NCI-H187 (cell line): Measurements from ENCODE around the gene IL17REL.

Source experiments
- DNase-seq, 2 experiments: peaks; one replicate each; lab custom pipeline; 2025; lab: John Stamatoyannopoulos, UW

The IL17REL gene

DNA sequence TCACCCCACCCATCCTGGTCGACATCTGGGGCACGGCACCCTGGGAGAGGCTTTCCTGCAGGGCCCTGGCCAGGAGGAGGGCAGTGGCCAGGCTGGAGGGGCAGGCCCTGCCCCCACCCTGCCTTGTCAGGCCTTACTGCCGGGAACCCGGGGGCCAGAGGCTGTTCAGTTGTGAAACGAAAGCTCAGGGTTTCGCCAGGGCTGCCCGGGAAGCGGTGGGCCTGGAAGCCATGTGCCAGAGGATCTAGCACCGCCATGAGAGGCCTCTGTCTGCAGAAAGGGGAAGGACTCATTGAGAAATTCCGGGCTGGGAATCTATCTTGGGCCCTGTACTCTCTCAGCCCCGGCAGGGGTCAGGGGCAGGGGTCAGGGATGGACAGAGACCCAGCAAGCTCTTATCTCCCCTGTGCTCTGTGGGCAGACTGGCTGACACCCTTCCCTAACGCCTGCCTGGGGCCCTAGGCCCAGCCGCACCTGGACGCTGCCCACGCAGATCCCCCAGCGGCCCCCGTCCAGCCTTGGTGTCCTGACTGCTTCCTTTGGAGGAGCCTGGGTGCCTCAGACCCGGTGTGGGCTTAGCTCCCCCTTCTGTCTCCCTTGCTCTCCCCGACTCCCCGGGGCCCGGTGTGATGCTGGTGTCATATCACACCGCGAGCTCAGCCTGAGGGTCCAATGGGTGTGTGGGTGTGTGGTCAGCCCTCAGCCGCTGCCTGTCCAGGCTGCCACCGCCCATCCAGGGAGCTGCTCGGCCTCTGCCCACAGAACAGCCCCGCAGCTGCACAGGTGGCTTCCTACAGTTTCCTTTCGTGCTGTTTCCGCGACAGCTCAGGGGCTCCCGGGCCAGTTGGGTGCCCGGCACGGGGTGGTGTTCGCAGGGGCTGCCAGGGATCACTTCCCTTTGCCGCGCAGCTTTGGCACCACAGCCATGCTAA lies 45.5 kb downstream of the IL17REL start:
- no peak for DNase-seq

DNA sequence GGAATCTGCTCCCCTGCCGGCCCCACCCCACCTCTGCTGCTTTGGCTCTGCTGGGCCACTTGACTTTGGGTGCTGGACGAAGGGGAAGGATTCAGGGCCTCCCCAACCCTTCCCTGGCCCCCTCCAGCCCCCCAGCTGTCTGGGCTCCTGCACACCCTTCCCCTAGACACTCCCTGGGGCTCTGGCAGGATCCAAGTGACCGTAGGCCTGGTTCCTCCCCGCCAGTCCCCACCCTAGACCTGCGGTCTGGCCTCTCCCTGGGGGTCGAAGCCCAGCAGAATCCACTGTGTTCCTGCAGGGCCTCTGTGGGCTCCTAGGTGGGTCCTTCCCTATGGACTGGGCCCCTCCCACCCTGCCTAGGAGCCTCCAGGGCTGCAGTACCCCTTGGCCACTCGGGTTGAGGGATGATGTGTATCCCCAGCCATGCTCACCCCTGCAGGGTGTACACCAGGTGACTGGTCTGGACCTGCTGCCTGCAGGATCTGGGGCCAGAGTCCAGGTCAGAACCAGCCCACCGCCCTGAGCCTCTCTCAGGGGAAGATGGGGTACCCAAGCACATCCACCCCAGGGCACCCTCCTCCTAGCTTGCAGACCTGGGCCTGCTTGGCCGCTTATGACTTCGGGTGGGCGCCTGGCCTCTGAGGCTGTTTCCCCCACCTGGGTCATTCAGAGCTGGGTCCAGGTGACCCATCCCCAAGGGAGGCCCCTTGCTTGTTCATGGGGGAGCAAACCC lies 46.4 kb downstream of the IL17REL start:
- no peak for DNase-seq

DNA sequence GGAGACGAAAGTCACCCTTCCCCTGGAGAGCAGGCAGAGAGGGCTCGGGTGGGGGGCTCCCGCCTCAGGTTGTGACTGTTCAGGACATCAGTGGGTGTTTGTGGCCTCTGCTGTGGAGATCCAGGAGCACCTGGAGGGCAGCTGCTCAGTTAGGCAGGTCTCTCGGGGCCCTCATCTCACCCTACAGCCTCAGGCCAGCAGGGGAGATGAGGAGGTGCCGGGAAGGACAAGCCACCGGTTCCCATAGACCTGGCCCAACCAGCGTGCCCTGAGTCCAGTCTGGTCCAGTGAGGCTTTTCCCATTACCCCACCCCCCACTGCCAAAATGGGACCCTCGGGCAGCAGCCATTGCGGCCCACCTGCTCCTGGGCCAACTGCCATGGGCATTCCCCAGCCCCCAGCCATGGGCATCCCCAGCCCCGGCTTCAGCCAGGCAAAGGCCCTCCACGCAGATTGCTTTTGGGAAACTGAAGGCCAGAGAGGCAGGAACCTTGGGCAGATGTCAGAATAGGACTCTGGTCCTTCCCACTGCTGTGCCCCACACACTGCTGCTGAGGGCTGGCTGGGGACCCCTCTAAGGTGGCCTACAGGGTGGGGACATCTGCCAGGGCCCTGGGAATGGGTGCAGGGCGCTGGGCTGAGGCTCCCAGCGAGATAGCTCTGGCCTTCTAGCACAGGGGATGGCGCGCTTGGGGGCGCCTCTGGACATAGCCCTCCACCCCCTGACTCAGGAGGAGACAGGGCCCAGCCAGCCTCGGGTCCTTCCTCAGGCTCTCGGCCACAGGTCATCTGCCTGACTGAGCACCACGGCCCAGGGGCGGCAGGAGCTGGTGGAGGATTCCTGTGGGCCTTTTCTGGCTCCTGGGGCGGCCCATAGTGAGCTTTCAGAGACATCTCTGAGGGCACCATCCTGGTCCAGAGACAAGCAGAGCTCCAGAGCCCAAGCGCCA lies 47.2 kb downstream of the IL17REL start:
- DNase-seq: no peak

DNA sequence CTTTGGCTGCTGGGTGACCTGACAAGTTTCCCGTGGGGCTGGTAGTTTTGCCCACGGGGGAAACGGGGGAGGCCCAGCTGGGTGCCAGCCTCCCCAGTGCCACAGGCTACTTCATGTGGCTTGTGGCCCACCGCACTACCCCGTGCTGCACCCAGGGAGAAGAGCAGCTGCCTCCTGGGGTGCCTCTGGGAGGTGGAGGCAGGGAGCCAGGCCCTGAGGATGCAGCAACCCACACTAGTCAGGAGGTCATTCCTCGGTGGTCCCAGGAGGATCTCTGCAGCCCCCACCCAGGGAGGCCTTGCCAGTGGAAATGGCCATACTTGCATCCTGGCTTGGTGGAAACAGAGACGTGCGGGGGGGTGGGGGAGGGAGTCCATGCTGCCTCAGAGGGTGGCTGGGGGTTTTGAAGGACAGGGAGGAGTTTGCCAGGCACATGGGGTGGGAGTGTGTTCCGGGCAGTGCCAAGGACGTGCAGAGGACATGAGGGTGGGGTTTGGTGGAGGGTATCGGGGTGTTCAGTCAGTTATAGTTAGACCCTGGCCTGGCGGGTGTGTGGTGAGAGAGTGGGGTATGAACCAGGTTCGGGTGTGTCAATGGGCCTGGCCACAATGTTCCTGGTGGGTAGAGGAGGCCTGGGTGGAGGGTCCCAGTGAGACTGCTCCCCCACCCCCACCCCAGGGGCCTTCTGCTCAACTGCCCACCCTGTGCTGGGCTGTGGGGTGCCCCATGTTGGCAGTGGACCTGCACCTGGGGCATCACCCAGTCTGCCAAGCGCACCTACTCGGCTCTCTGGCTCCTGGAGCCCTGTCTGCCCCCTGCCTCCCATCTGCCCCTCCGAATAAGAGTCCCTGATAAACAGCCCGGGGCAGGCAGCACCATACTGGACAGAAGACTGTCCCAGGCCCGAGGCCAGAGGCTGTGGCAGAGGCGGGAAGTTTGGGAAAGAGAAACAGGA lies 48.2 kb downstream of the IL17REL start:
- no peak for DNase-seq

- DNase-seq: no peak
These were observed 48.9 kb downstream of the IL17REL start for GRCh38 chr22:49963647-49964026.

GRCh38 chr22:49962751-49963646 lies 49.6 kb downstream of the IL17REL start:
- no peak for DNase-seq

DNA sequence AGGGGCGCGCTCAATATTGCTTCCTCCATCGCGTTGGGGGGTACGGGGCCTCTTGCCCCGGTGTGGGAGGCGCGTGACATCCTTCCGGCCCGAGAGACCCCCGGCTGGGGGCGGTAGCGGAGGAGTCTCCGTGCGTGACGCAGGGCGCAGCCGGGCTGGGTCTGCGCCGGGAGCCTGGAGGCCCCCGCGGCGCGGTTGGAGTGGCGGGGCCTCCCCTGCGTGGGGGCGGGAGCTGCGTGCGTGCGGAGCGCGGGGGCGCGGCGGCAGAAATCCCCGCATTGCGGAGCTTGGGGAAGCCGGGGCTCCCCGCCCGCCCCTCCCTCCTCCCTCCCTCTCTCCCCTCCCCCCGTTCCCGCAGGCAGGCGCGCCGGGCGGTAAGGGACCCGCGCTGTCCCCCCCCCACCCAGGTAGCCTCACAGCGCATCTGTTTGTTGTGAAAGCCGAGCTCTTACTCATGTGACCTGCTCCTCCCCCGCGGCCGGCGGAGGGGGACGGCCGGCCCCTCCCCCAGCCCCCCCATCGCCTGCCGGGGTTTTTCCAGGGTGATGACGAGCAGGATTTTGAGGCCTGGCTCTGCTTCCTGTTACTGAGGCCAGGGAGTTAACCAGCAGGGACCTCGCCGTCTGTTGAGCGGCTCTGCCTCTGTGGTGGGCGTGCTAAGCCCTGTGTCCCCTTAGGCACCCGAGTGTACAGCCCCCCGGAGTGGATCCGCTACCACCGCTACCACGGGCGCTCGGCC lies 50.4 kb downstream of the IL17REL start:
- DNase-seq: no peak

GRCh38 chr22:49961601-49962011 lies 51.0 kb downstream of the IL17REL start:
- DNase-seq: no peak

DNA sequence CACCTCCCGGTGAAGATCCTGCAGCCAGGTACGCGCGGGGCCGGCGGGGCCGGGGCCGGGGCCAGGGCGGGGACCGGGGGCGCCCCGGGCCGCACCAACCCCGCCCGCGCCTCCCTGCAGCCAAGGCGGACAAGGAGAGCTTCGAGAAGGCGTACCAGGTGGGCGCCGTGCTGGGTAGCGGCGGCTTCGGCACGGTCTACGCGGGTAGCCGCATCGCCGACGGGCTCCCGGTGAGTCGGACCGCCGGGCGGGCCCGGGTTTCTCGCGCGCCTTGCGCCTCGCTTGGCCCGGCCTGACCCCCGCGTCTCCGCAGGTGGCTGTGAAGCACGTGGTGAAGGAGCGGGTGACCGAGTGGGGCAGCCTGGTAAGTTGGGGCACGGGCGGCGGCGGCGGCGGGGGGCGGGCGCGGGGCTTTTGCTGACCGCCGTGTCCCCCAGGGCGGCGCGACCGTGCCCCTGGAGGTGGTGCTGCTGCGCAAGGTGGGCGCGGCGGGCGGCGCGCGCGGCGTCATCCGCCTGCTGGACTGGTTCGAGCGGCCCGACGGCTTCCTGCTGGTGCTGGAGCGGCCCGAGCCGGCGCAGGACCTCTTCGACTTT lies 51.5 kb downstream of the IL17REL start:
- no peak for DNase-seq

GRCh38 chr22:49960159-49961004 lies 52.2 kb downstream of the IL17REL start, which contains the start of gene PIM3:
TSS of gene PIM3 (plus strand) at chr22:49960772. CDS start at chr22:49960948, 176 bp downstream.
- DNase-seq: peak; percentile 46 to 51

DNA sequence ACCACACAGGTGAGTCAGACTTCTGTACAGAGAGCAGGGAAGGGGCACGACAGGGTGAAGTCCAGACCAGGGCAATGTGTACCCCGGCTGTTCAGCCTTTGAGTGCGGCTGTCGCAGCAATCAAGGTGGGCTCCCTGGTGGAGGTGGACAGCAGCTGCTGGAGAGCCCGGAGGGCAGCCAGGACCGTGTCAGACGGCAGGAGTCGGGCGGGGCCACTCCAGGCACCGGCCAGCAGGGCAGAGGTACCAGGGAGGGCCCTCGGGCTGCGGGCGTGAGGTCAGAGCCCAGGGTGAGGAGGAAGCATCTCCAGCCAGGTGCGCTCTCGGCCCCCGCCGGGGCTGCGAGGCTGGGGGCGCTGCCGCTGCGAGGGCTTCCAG lies 52.8 kb downstream of the IL17REL start:
- no peak for DNase-seq

DNA sequence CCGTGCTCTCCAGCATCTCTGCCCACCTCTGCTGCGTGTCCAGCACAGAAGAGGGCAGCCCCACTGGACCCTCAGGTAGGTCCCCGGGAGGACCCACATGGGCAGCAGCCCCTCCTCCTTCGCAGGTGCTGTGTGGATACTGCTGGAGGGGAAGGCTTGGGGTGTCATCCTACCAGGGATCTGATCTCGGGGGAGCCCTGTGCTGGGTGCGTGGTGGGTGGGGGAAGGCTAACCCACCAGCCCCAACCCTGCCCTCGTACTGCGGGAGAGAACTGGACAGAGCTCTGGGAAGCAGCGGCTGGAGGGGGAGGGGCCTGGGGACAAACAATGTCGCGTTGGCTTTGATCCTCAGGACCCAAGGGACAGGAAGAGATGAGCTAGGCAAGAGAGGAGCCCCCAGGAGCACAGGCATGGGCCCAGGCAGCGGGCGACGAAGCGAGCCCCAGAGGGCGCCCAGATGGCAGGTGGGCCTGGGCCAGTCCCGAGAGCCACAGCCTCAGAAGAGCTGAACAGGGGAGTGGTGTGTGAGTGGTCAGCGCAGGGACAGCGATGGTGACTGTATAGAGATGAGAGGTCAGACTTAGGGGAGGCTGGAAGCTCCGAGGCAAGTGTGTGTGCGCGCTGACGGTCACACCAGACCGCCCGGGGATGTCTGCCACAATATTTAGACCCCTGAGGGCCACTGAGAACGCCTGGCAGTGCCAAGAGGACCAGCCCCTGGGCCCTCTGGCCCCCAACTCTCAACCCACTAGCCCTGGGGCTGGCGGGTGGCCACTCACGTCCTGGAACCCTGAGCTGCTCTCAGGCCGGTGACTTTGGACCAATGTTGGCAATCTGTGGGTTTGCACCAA lies 53.4 kb downstream of the IL17REL start:
- no peak for DNase-seq

DNA sequence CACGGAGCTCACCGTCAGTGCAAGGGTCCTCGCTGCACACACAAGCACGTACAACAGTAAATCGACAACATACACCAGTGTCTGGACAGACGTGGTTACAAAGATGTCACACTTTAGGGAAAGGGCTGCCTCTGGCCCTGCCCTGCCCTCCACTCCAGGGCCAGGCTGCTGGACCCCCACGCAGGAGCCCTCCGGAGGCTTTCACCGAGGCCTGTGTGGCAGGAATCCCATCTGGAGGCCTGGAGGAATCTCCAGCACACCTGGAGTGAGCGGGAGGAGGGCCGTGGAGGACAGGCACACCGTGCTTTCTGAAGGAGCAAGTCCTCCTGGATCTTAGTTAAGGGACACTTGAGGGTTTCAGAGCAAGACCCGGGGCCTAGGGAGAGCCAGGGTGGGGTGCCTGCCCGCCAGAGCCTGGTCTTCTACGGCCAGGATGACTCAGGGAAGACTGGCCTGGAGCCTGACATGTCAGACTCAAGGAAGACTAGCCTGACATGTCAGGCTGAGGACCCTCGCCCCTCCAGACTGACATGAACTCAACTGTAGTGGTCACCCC lies 54.1 kb downstream of the IL17REL start:
- DNase-seq: no peak

DNA sequence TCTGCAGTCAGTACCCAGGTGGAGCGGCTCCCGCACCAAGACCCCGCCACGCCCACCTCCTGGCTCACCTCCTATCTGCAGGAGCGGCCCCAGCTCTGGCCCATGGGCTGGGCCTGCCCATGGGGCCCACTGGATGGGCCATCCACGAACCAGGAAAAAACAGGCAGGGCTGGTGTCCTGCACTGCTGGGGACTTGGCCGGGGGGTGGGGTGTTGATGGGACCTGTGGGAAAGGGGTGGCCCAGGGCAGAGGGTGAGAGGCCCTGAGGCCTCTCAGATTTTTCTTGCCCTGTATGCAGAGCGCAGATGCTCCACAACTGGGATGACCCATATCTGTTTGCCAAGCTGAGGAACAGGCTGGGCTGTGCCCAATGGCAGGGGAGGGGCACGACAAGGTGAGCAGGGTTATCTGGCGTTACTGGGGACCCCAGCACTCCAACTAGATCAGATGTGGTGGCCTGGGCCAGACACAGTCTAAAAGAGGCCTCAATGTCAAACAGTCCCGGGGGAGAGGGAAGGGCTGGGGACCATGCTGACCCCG lies 54.7 kb downstream of the IL17REL start:
- DNase-seq: no peak

DNA sequence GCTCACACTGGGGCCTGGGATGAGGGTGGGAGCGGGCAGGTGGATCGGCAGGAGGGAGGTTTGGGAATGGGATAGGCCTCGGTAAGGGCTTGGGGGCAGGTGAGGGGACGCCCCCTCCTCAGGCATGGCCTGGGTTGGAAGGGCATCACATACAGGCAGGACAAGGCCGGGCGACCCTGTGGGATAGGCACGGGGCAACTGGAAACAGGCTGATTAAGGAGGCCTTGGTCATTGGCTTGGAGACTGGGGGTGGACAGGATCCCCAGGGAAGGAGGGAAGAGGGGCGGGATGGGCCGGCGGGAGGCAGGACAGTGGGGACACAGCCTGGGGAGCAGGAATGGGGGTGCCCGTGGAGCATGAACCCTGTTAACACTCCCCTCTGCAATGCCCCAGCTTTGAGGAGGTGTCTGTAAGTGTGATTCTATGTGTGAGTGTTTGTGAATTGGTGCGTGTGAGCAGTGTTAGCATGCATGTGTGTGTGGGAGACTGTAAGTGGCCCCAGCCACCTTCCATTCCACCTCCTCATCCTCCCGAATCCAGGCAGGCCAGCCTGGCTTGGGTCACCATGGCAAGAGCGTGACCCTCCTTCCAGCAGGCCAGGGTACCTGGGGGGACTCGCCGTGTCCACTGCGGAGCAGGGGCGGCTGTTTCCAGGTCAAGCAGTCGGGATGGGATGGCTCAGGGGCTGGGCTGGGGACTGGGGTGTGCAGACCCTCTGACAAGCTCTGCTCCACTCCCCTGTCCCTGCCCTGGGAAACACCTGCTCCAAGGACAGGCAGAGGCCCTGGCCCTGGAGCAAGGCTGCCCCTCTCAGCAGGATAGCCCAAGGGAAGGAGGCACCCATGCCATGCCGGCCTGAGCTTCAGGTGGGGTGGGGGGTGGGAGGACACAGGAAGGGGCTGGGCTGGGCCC lies 55.4 kb downstream of the IL17REL start:
- DNase-seq: no peak
